DOHH2 (cell line): ENCODE data around the gene C6orf47.

ENCODE experiments used
- H3F3A ChIP-seq: fragments of 200-600 bp; sonication (generic), shearing (Covaris generic); 2 replicates; pipeline ENCODE4 v1.6.0; 2016; ENCODE audit warnings: antibody characterized with exemption, mild to moderate bottlenecking; ENCODE audit not compliant: control insufficient read depth, insufficient read depth
- H3K27ac ChIP-seq: fragments of 200-600 bp; sonication (generic); 2 replicates; pipeline ENCODE4 v1.5.1; 2014; ENCODE audit warnings: low read depth, mild to moderate bottlenecking, low read length, moderate library complexity
- H3K27me3 ChIP-seq: fragments of 200-600 bp; sonication (generic); 2 replicates; pipeline ENCODE4 v1.6.1; 2014; ENCODE audit warnings: mild to moderate bottlenecking, low read length, mixed read lengths; ENCODE audit not compliant: control insufficient read depth
- H3K36me3 ChIP-seq: fragments of 200-600 bp; sonication (generic); 2 replicates; pipeline ENCODE4 v1.6.1; 2014; ENCODE audit warnings: mild to moderate bottlenecking, low read length, moderate library complexity, mixed read lengths; ENCODE audit not compliant: control insufficient read depth
- H3K4me1 ChIP-seq: fragments of 200-600 bp; sonication (generic); 2 replicates; pipeline ENCODE4 v1.6.1; 2014; ENCODE audit warnings: mild to moderate bottlenecking, low read length, mixed read lengths; ENCODE audit not compliant: control insufficient read depth
- H3K4me2 ChIP-seq: fragments of 200-600 bp; sonication (generic); 2 replicates; pipeline ENCODE4 v1.6.0; 2014; ENCODE audit warnings: mild to moderate bottlenecking, low read length, moderate library complexity
- H3K4me3 ChIP-seq: fragments of 200-600 bp; sonication (generic); 2 replicates; pipeline ENCODE4 v1.5.1; 2014; ENCODE audit warnings: mild to moderate bottlenecking, low read length, mixed read lengths
- H3K79me2 ChIP-seq: fragments of 200-600 bp; sonication (generic); 2 replicates; pipeline ENCODE4 v1.6.1; 2014; ENCODE audit warnings: mild to moderate bottlenecking, low read length, mixed read lengths; ENCODE audit not compliant: control insufficient read depth
- H3K9me2 ChIP-seq: fragments of 200-600 bp; sonication (generic); replicated peaks from 2 replicates; pipeline ENCODE4 v1.6.1; 2014; ENCODE audit warnings: mild to moderate bottlenecking, low read length, mixed read lengths; ENCODE audit not compliant: control insufficient read depth
- H3K9me3 ChIP-seq: fragments of 200-600 bp; sonication (generic); 2 replicates; pipeline ENCODE4 v1.6.1; 2014; ENCODE audit warnings: antibody characterized with exemption, low read length, mixed read lengths; ENCODE audit not compliant: control insufficient read depth, insufficient read depth
- H4K20me1 ChIP-seq: fragments of 200-600 bp; sonication (generic); 2 replicates; pipeline ENCODE4 v1.6.0; 2014; ENCODE audit warnings: low read depth, mild to moderate bottlenecking, antibody characterized with exemption, low read length, moderate library complexity; ENCODE audit not compliant: control insufficient read depth, insufficient read depth
- CTCF ChIP-seq: fragments of 200-600 bp; sonication (generic); IDR thresholded peaks from one replicate; pipeline ENCODE4 v1.5.1; 2014; ENCODE audit warnings: antibody characterized with exemption, mild to moderate bottlenecking, low read depth, low read length; ENCODE audit not compliant: poor library complexity, severe bottlenecking
- EZH2phosphoT487 ChIP-seq: fragments of 200-600 bp; sonication (generic); IDR thresholded peaks from 2 replicates; pipeline ENCODE4 v1.6.1; 2017; ENCODE audit warnings: borderline replicate concordance, mild to moderate bottlenecking, antibody characterized with exemption, low read length, moderate library complexity, mixed read lengths

Gene C6orf47

DNA sequence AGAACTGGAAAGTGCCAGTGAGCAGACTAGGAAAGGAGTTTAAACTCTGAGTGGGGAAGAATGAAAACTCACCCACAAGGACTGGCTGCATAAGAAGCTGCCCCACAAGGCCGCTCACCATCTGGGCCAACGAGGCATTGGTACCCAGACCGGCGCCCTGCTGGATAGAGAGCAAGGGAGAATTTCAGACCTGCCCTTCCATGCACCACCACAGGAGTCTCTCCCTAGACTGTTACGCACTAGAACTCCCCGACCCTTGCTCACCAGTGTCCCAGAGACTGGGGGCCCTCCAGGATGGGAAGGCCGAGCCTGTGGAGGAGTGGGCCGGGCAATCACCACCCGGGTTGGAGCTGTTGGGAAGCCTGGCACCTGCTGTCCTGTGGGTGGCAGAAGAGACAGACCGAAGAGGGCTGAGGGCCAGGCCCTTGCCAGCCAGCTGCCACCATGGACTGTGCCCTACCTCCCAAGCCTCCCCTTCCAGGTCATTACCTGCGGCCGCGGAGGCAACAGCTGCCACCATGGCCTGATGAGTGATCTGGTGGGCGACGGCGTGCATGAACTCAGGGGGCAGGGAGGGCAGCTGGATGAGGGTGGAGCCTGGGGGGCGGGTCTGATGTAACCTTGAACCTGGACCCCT lies 16.6 kb downstream of the C6orf47 start:
- Histone ChIP-seq H3K27me3 (no peaks in the 10 kb centered on the region), H3K9me3 (no peaks in the 10 kb centered on the region), H4K20me1 (no peaks in the 10 kb centered on the region), H3F3A (peaks cover 14% of the 10 kb centered on the region; the same call in 1 of the 2 replicates), H3K4me1 (no peaks in the 10 kb centered on the region), H3K27ac (no peak overlapping the region), H3K9me2 (no peaks in the 10 kb centered on the region), H3K79me2 (peaks cover 6% of the 10 kb centered on the region), H3K36me3 (peaks cover 89% of the 10 kb centered on the region), H3K4me2 (no peak overlapping the region), H3K4me3 (no peak overlapping the region)
- TF ChIP-seq CTCF: no peak
- TF ChIP-seq EZH2phosphoT487: no peak

GRCh38 chr6:31642798-31643570 lies 17.6 kb downstream of the C6orf47 start:
- Histone ChIP-seq H3K27ac (no peak overlapping the region), H3K4me3 (no peak overlapping the region), H4K20me1 (no peaks in the 10 kb centered on the region), H3F3A (peaks cover 23% of the 10 kb centered on the region), H3K79me2 (no peaks in the 10 kb centered on the region), H3K36me3 (peaks cover 87% of the 10 kb centered on the region), H3K9me2 (no peaks in the 10 kb centered on the region), H3K4me2 (no peak overlapping the region), H3K4me1 (no peaks in the 10 kb centered on the region), H3K27me3 (no peaks in the 10 kb centered on the region), H3K9me3 (no peaks in the 10 kb centered on the region)
- TF ChIP-seq EZH2phosphoT487 (no peak), CTCF (no peak)

DNA sequence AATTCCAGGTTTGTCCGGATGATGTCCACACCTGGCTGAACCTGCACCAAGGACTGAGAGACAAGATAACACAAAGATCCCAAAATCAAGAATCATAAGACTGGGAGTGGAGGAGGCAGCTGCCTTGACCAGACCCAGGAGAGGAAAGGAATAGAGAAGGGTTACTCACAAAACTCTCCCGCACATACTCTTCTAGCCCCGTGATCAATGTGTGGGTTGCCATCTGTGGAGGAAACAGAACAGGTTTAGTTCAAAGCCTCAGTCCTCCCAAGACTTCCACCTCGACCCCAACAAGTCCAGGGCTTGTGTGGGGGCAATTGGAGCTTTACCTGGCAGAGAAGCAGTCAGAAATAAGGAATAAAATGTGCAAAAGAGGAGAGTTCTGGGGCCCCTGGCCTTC lies 19.2 kb downstream of the C6orf47 start:
- H3K9me3 ChIP-seq: no peaks in the 10 kb centered on the region
- H3K4me2 ChIP-seq: no peak overlapping the region
- H4K20me1 ChIP-seq: no peaks in the 10 kb centered on the region
- TF ChIP-seq CTCF (no peak), EZH2phosphoT487 (no peak)
- no peaks in the 10 kb centered on the region for H3K9me2 ChIP-seq
- no peak overlapping the region for H3K4me3 ChIP-seq
- H3K27ac ChIP-seq: no peak overlapping the region
- no peaks in the 10 kb centered on the region for H3K27me3 ChIP-seq
- H3F3A ChIP-seq: peaks cover 35% of the 10 kb centered on the region
- H3K36me3 ChIP-seq: peaks cover 91% of the 10 kb centered on the region
- no peaks in the 10 kb centered on the region for H3K4me1 ChIP-seq
- no peaks in the 10 kb centered on the region for H3K79me2 ChIP-seq
